ENCODE data around the gene CES1.
"Not testable (repeated sequence)": the region's sequence is repeated elsewhere in the genome, so short reads cannot be mapped to it uniquely, and the experiment has no call there.

CES1 gene

DNA sequence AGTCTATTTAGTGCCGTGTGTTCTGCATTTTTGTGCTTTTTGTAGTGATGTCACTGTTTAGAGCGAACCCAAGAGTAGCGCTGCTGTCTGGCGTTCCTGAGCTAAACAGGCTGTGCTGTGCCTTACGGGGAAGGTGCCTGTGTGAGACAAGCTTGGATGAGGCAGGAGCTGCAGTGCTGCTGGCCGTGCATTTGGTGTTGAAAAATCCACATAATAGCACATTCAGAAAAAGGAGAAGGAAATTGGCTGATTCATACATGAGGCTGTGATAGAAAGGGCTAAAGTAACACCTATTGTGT is 50.2 kb downstream of the CES1 start:
- not testable (repeated sequence) for DNase-seq

DNA sequence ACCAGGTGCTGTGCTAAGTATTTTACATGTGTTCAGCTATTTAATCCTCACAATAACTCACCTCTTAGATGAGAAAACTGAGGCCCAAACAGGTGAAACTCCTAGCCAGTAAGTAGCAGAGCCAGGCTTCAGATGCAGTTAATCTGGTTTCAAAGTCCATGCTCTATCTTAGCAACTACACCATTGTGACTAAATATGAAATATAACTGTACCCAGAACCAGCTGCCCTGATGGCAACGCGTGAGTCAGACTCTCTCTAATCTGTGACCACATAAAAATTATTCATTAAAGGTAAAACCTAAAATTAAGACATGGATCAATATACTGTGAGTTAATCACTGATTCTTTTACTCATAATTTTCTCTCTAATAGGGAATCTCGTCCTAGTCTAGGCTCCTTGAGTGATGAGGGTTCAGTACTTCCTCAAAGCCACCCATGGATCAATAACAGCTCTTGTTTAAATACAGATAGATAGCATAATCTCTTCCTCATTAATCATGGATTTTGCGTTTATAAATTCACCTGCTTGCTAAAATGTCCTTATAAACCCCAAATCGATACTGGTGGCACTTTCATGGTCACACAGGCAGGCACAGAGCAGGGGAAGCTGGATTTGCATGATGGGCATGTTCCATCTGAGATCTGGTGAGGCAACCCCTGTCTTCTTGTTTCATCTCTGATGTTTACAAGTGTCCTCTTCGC is 50.7 kb downstream of the CES1 start:
- not testable (repeated sequence) for DNase-seq

DNA sequence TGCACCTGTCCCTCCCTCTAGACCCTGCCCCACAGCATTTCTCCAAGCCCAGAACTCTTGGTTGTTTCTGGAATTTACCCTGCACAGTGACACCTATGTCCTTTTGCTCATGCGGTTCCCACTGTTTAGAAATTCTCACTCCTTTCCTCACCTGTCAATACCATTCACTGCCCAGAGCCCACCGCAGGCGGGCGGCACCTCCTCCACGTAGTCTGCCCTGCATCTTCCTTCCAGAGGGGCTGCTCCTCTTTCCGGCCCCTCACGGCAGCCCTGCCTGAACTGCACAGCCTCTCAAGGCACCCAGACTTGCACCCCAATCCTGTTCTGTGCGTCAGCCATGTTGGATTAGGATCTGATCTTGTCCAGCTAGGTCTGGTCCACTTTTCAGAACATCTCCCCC is 51.4 kb downstream of the CES1 start:
- not testable (repeated sequence) for DNase-seq

DNA sequence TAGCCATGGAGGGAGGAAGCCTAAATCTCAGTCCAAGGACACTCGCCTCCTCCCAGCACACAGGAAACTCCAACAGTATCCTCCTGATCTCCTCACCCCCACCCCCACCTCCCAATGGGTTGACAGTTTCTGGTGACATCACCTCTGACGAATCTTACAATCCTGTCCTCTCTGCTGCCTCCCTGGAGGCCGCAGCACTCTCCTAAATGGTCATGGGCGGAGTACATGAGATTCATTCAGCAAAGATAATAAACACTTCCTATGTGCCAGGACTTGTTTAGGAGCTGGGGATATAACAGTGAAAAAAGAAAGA is 52.8 kb downstream of the CES1 start:
- DNase-seq: not testable (repeated sequence)

DNA sequence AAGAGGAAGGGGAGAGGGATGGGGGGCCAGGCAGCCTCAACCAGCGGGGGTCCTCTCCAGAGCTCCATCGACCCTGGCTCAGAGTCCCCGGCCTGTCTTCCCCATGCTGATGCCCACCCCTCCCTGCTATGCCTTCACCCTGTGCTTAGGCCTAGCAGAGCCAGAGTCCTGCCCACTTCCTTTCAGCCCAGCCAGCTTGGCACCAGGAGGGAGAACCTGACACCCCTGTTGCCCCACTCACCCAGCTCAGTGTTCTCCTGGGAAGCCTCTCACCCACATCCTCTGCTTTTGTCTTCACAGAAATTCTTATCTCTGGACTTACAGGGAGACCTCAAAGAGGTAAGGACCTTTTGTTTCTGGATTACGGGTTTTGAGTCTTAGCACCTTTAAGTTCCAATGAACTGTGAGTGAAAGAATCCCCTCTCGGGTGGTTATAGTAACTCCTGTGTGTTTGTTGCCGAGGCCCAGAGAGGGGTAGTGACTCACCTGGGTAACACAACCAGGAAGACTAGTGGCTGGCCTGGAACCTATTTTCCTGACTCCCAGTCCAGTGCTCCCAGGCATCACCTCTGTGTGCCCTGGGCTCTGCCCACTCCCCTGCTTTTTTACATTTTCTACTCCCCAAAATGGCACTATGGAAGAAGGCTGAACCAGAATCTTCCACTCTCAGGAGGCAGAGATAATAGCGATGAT is 53.3 kb downstream of the CES1 start:
- DNase-seq: no peak

DNA sequence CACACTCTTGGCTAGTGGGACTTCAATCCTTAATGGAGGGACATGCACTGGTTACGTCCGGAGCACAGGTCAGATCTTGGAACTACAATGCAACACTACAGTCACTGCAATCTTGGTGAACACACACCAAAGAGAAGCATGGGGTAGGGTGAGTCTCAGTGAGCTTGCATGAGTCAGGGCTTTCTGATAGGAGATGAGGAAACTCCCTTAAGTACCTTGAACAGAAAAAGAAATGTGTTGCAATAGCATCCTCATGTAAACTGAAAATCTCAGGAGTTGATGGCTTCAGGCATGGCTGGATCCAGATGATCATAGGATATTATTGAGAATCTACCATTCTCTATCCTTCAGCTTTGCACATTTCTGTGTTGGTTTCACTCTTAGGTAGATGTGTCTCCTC is 54.1 kb downstream of the CES1 start:
- no peak for DNase-seq

DNA sequence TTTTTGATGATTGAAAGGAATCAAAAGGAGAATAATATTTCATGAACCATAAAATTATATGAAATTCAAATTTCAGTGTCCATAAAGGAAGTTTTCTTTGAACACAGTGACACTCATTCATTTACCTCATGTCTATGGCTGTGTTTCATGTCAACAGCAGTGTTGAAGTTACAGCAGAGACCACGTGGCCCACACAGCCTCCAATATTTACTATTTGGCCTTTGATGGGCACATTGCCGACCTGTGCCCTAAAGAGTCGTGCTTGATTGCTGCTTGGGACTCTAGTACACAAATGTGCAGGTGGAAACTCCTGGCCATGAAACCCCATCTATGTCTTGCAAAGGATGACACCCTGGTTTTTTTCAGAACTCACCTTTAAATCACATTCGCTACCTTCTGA is 57.0 kb downstream of the CES1 start:
- no peak for DNase-seq

DNA sequence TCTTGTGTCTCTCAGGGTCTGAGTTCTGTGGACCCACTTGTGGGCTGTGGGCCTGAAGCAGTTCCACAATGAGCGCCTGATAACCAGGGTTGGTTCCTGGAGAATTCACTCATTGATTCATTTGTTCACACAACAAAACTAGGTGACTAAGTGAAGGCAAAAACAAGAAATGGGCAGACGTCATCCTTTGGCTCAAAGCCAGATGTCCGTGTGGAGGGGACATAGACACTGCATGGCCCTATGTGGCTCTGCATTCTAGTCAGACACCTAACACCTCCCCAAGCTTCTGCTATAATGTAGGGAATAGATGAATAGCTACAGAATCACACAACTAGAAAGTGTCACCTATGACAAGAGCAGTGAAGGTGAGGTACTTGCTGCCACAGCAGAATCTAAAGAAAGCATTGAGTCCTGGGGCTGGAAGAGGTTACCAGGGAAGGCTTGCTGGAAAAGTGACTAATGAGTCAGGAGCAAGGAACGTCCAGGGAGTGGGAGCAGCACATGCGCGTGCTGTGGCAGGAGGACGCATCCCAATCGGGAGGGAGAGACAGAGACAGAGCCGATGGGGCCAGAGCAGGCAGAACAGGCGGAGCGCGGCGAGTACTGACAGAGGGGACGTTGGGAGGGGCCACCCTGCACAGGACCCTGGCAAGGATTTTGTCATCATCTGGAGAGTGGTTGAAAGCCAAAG is 58.9 kb downstream of the CES1 start:
- no peak for DNase-seq

DNA sequence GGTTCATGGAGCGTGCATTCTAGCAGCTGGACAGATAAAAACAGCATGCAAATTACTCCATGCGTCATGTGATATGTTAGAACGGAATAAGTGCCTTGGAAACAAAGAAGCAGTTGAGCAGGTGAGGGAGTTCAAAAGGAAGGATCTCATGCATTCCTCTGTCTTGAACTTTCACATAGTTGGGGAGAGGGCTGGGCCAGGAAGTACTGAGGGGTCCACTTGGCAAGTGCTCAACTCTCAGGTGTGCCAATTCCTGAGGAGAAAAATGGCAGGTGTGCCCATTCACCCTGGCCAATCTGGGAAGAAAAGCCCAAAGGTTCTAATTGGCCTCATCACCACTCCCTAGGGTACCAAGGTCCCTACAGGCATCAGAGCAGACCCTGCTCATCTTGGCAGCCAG is 67.7 kb downstream of the CES1 start:
- no peak for DNase-seq

DNA sequence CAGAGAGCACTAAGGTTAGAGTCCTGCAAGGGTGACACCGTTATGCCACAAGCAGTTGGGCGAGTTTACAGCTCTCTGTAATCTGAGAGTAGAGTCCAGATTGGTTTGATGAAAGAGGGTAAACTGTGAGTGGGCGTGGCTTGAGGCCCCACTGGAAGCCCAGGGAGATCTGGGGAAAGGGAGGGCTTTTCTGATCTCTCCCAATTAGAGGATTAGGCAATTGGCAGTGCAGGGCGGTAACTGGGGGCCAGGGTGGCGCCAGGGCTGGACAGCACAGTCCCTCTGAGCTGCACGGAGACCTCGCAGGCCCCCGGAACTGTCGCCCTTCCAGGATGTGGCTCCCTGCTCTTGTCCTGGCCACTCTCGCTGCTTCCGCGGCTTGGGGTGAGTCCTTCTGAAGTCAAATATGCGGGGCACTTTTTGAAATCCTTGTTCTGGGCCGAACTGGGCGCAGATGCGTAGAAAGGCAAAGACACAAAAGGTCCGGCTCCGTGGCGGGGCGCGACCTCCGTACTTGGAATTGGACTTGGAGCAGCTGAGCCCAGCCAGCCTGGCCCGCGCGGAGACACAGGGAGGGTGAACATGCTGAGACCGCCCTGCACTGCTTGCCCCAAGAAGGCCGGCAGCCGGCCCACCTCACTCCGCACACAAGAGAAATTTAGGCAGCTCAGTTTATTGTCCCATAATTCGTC is 72.4 kb downstream of the CES1 start:
- no peak for DNase-seq

DNA sequence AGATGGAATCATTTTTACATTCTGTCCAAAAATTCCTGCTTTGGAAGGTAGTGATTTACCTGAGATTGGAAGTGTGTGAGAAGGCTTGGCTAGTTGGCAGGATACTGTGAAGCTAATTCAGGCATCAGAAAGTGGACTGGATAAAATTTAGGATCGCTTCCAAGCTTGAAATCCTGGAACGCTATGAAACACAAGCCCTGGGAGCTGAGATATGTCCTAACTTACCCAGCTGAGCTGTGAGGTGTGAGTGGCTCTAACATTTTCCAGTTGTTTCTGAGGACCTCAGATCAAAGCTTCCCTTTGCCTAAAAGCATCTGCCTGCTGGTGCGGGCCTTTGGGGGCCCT is 73.0 kb downstream of the CES1 start:
- not testable (repeated sequence) for DNase-seq

DNA sequence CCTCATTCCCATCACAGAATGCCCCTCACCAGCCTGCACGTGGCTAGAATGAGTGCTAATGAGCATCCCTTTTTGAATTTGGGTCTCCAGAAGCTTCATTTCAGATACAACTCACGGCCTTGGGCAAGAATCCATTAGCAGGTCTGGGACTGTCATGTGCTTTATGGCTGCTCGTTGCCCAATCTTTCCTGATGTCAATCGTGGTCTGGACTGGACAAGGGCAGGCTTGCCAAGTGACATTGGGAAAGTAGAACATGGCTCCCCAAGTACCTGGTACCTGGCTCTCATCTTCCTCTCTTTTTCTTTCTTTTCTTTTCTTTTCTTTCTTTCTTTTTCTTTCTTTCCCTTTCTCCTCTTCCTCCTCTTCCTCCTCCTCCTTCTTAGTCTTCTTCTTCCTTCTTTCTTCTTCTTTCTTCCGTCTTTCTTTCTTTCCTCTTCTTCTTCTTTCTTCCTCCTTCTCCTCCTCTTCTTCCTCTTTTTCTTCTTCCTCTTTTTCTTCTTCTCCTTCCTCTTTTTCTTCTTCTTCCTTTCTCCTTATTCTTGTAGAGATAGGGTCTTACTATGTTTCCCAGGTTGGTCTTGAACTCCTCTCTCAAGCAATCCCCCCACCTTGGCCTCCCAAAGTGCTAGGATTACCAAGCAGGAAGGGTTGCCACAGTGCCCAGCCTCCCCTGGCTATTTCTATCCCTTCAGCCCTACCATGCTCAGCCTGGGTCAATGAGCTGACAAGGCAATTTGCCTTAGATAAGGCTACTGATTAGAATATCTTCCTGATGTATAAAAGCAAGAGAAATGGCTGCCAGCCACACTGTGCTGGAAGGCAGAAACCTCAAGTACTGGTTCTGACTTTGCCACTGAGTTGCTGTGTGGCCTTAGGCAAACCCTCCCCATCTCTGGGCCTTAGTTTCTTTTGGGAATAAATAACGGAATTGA is 75.0 kb downstream of the CES1 start:
- not testable (repeated sequence) for DNase-seq

DNA sequence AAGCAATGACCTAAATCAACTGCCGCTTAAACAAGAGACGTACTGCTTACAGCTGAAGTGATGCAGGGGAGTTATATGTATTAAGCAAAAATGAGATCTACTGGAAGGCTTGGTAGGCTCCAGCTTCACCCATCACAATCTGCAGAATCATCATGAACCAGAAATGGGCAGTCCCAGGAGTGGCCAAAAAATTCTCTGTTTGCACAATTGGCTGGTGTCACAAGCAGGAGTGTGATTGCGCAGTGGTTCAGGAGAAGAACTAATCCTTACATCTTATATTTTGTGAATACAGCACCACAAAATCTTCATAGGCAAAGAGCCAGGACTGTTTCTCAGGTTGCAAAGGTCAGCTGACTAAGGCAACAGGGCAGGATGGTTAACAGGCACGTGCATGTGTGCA is 75.9 kb downstream of the CES1 start:
- DNase-seq: no peak

DNA sequence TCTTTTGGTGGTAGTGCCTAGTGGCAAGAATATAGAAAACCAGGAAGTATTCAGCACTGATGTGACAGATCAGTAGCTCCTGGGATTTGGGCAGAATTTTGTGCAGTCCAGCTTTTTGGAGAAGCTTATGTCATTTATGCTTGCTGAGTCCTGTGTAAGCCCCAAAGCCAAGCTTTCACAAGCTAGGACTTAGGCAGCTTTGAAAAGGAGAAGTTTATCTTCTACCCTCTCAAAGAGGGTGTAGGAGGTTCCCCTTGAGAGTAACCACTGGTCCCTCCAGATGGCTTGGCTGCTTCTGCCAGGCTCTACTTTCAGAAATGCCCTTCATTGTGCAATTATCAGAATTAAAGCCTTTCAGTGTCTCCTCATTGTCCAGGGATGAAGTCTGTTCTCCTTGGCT is 78.8 kb downstream of the CES1 start:
- DNase-seq: no peak

DNA sequence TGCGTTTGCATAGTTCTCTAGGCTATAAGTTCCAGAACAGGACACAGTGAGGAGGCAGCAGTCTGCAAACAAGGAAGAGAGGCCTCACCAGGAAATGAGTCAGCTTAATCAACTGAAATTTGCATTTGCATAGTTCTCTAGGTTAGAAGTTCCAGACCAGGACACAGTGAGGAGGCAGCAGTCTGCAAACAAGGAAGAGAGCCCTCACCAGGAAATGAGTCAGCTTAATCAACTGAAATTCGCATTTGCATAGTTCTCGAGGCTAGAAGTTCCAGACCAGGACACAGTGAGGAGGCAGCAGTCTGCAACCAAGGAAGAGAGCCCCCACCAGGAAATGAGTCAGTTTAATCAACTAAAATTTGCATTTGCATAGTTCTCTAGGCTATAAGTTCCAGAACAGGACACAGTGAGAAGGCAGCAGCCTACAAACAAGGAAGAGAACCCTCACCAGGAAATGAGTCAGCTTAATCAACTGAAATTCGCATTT is 79.7 kb downstream of the CES1 start:
- not testable (repeated sequence) for DNase-seq
